PC-3 (cell line): Measurements from ENCODE around the gene CRIM1.

ENCODE experiments used
- CTCF ChIP-seq: fragments of 300-600 bp; sonication (generic); conservative IDR thresholded peaks from 2 replicates; pipeline ENCODE4 v1.5.1; 2017; ENCODE audit warnings: antibody characterized with exemption, low read depth, mild to moderate bottlenecking, low read length
- EZH2 ChIP-seq: fragments of 300-600 bp; sonication (generic); IDR thresholded peaks from one replicate; pipeline ENCODE4 v1.6.1; 2017; ENCODE audit warnings: antibody characterized with exemption, mild to moderate bottlenecking, low read length; ENCODE audit not compliant: unreplicated experiment
- EZH2phosphoT487 ChIP-seq: fragments of 300-600 bp; sonication (generic); IDR thresholded peaks from 2 replicates; pipeline ENCODE4 v1.6.1; 2018; ENCODE audit warnings: mild to moderate bottlenecking, antibody characterized with exemption, low read length, borderline replicate concordance

GRCh38 chr2:36432479-36432878 is 76.9 kb downstream of the CRIM1 start:
- no peak for TF ChIP-seq CTCF
- TF ChIP-seq EZH2: no peak
- no peak for TF ChIP-seq EZH2phosphoT487
